ENCODE measurements around the gene ADK.

Gene ADK

DNA sequence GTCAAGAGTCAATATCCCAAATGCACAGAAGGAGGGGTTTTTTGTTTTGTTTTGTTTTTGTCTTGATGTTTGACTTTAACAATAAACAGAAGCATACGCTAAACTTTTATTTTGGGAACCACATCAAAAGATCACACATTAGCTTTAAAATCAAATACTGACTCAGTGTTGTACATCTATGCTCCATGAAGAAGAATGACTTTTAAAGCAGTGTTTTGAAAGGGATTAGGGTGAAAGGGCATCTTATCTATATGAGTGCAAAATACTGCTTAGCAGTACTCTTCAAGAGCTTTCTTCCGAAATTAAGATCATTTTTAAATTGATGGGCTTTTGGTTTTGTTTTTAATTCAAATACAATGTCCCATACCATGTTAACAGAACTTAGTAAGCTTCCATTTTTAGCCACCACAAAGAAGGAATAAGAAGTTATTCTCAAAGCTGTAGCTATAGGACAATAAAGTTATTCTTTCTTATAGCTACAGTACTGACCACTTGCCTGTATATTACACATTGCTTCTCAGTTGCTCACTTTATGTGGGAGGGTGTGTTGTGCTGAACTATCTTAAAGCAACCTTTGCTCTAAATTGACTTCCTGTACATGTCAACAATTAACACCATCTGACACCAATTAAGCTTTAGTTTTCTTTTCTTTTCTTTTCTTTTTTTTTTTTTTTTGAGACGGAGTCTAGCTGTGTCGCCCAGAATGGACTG lies 531.1 kb downstream of the ADK start:
- TF ChIP-seq, protein P1, sequence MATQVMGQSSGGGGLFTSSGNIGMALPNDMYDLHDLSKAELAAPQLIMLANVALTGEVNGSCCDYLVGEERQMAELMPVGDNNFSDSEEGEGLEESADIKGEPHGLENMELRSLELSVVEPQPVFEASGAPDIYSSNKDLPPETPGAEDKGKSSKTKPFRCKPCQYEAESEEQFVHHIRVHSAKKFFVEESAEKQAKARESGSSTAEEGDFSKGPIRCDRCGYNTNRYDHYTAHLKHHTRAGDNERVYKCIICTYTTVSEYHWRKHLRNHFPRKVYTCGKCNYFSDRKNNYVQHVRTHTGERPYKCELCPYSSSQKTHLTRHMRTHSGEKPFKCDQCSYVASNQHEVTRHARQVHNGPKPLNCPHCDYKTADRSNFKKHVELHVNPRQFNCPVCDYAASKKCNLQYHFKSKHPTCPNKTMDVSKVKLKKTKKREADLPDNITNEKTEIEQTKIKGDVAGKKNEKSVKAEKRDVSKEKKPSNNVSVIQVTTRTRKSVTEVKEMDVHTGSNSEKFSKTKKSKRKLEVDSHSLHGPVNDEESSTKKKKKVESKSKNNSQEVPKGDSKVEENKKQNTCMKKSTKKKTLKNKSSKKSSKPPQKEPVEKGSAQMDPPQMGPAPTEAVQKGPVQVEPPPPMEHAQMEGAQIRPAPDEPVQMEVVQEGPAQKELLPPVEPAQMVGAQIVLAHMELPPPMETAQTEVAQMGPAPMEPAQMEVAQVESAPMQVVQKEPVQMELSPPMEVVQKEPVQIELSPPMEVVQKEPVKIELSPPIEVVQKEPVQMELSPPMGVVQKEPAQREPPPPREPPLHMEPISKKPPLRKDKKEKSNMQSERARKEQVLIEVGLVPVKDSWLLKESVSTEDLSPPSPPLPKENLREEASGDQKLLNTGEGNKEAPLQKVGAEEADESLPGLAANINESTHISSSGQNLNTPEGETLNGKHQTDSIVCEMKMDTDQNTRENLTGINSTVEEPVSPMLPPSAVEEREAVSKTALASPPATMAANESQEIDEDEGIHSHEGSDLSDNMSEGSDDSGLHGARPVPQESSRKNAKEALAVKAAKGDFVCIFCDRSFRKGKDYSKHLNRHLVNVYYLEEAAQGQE (IDR thresholded peaks at IDR 0.05; ENCODE audit: insufficient read depth in 1 of 2, low read depth in 2 of 2, low read length in 2 of 2) = no peak
- TF ChIP-seq FOXP2 (optimal IDR thresholded peaks at IDR 0.05; ENCODE audit: borderline replicate concordance, extremely low read depth, extremely low read length, insufficient read depth) = no peak
- no peak for TF ChIP-seq TAF1 (IDR thresholded peaks at IDR 0.05; ENCODE audit: borderline replicate concordance, insufficient read depth, low read length)
- TF ChIP-seq POLR2AphosphoS5 (IDR thresholded peaks at IDR 0.05; ENCODE audit: low read depth, low read length) = no peak
- no peak for TF ChIP-seq SIN3A (IDR thresholded peaks at IDR 0.05; ENCODE audit: borderline replicate concordance, insufficient read depth, low read length)

GRCh38 chr10:74683067-74683466 lies 532.0 kb downstream of the ADK start:
- TF ChIP-seq, protein P1 (IDR thresholded peaks at IDR 0.05; ENCODE audit: insufficient read depth in 1 of 2, low read depth in 2 of 2, low read length in 2 of 2) = no peak
- TF ChIP-seq POLR2AphosphoS5 (IDR thresholded peaks at IDR 0.05; ENCODE audit: low read depth, low read length) (no peak), SIN3A (IDR thresholded peaks at IDR 0.05; ENCODE audit: borderline replicate concordance, insufficient read depth, low read length) (no peak)

DNA sequence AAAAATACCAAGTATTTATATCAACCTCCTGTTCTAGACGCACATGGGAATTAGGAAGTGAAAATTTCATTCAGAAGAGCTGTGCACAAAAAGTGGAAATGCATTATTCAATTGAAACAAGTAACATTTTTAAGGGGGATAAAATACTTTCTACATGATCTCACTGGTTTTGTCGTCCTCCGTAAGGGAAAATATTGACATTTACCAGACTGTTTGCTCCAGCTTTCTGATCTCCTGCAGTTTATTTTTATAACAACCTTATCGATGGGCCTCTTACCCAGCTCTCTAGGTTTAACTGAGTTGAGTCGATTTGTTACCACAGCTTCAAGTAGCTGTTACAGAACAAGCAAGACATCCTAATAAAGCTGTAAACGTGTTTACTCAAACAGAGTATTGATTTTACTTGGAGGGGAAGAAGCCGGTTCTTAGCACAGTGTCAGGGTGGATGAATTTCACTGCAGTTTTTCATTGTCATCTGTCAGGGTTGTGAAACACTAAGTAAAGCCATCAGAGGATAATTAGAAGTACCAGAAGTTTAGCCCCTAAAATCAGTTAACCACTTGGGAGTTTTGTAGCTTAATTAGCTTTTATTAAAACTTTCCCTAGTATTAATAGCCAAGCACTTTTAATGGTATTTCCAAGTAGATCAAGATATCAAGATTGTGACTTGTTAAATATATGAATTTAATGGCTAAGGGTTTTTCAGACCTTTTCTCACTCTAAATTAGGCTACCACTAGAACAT lies 532.8 kb downstream of the ADK start:
- TF ChIP-seq TAF1 (IDR thresholded peaks at IDR 0.05; ENCODE audit: borderline replicate concordance, insufficient read depth, low read length) (no peak), POLR2AphosphoS5 (IDR thresholded peaks at IDR 0.05; ENCODE audit: low read depth, low read length) (no peak), FOXP2 (optimal IDR thresholded peaks at IDR 0.05; ENCODE audit: borderline replicate concordance, extremely low read depth, extremely low read length, insufficient read depth) (no peak), SIN3A (IDR thresholded peaks at IDR 0.05; ENCODE audit: borderline replicate concordance, insufficient read depth, low read length) (no peak)
- TF ChIP-seq, protein P1 (IDR thresholded peaks at IDR 0.05; ENCODE audit: insufficient read depth in 1 of 2, low read depth in 2 of 2, low read length in 2 of 2) = no peak

- TF ChIP-seq, protein P1 (IDR thresholded peaks at IDR 0.05; ENCODE audit: insufficient read depth in 1 of 2, low read depth in 2 of 2, low read length in 2 of 2) = no peak
- no peak for TF ChIP-seq FOXP2 (optimal IDR thresholded peaks at IDR 0.05; ENCODE audit: borderline replicate concordance, extremely low read depth, extremely low read length, insufficient read depth)
- no peak for TF ChIP-seq TAF1 (IDR thresholded peaks at IDR 0.05; ENCODE audit: borderline replicate concordance, insufficient read depth, low read length)
- TF ChIP-seq POLR2AphosphoS5 (IDR thresholded peaks at IDR 0.05; ENCODE audit: low read depth, low read length) = no peak
- TF ChIP-seq SIN3A (IDR thresholded peaks at IDR 0.05; ENCODE audit: borderline replicate concordance, insufficient read depth, low read length) = no peak
Observed at GRCh38 chr10:74684462-74684861, 533.4 kb downstream of the ADK start.
